Right lobe of liver (tissue), 6 donors: ENCODE data around the gene GHR. TPM values are rescaled to one million over a fixed set of nuclear protein-coding genes. Genes with fewer than 3 reads are reported as not detected.

Experiments used
- ATAC-seq, 4 donors: fragments of 200-7000 bp; cut with Tn5 transposase; one replicate each; pipeline ENCODE4 v1.9.1; 2020; ENCODE audit warnings: mild to moderate bottlenecking in 4 of 4, moderate library complexity in 4 of 4
- DNase-seq, 3 donors: peaks; one replicate each; pipeline ENCODE4 v3.0.0-alpha.2; 2020
- H3K27ac ChIP-seq, 3 donors: fragments of 200-600 bp; one replicate each; pipeline ENCODE4 v1.8.0; 2022
- H3K27me3 ChIP-seq, 2 donors: fragments of 200-600 bp; one replicate each; pipeline ENCODE4 v1.8.0; 2022
- H3K36me3 ChIP-seq, 4 donors: fragments of 200-600 bp; sonication (generic) in 1 of 4; one replicate each; pipeline versions ENCODE4 v1.5.1 to v1.8.0; 2017 to 2022; ENCODE audit warnings: control low read depth in 1 of 4
- H3K4me1 ChIP-seq, 4 donors: fragments of 200-600 bp; sonication (generic) in 1 of 4; one replicate each; pipeline versions ENCODE4 v1.5.1 to v1.8.0; 2017 to 2022; ENCODE audit warnings: control low read depth in 1 of 4
- H3K4me3 ChIP-seq, 3 donors: fragments of 200-600 bp; one replicate each; pipeline ENCODE4 v1.8.0; 2022
- H3K9me3 ChIP-seq, 4 donors: fragments of 200-600 bp; sonication (generic) in 1 of 4; one replicate each; pipeline versions ENCODE4 v1.5.1 to v1.8.0; 2017 to 2022; ENCODE audit warnings: control low read depth in 1 of 4
- CTCF ChIP-seq, 4 donors: fragments of 200-600 bp in 3 of 4; fragments of 450-650 bp in 1 of 4; IDR thresholded peaks; one replicate each; pipeline versions ENCODE4 v1.5.1 to v1.8.0; 2016 to 2022; ENCODE audit warnings: antibody characterized with exemption in 4 of 4, mild to moderate bottlenecking in 2 of 4
- POLR2A ChIP-seq: fragments of 450-650 bp; IDR thresholded peaks from one replicate; pipeline ENCODE4 v1.6.1; 2017; ENCODE audit warnings: antibody characterized with exemption, mild to moderate bottlenecking
- whole genome bisulfite sequencing: methylation state at CpG from one replicate; pipeline ENCODE4 v1.1.6; 2018; ENCODE audit warnings: low coverage, low lambda C conversion rate; ENCODE audit not compliant: insufficient coverage; ENCODE audit errors: missing lambda C conversion rate; 5-methylcytosine and 5-hydroxymethylcytosine counted together
- intact Hi-C, 2 donors: fragments of 100-400 bp; cut with DNase I; formaldehyde crosslinking; loops; one replicate each; pipeline versions ENCODE4 v1.11.2 to v1.14.1; 2022
- total RNA-seq, 6 experiments: library from RNA; depleted of rRNA in 2 of 6; stranded (reverse); fragments of >200 nt in 2 of 6; fragmentation: NEBNext Ultra II Directional in 3 of 6; extraction: Animal tissue kit (Norgen Biotek cat#: 25700) in 3 of 6; gene quantifications; one replicate each; pipeline versions ENCODE4 v1.1.0 to v1.2.4, GENCODE V29; 2016 to 2023
- donor health status: DM: no; HTN: yes; CAD: no.
- donor health status: DM: no; HTN: no; CAD: no.
- donor health status: DM: no; HTN: no; CAD: no.
- donor health status: DM: no; HTN: yes; CAD: no.
- donor health status: DM: no; HTN: yes; CAD: no.

GHR gene
- total RNA-seq, 6 experiments from 2014 or later, result 25.9 to 90.7 (median 71.9) TPM

GRCh38 chr5:42600441-42600840, 177.2 kb downstream of the GHR start:
- intact Hi-C loops, result no loop called here
- TF ChIP-seq CTCF (IDR thresholded peaks at IDR 0.05), result no peak
- no peak for TF ChIP-seq POLR2A
- no peaks in the 10 kb centered on the region for H3K36me3 ChIP-seq
- ATAC-seq (no peak), DNase-seq (no peak)
- no peaks in the 10 kb centered on the region for H3K27me3 ChIP-seq
- H3K4me3 ChIP-seq, result no peak overlapping the region
- peak overlapping the region in 1 of 3 donors; percentile 80 for H3K27ac ChIP-seq
- peaks cover 0 to 53% (median 13%) of the 10 kb centered on the region in 4 donors for H3K4me1 ChIP-seq
- no peaks in the 10 kb centered on the region for H3K9me3 ChIP-seq
- 87% methylated on average over 1 of the region's 1 CpG for WGBS

GRCh38 chr5:42604171-42604711, 181.0 kb downstream of the GHR start:
- no peaks in the 10 kb centered on the region for H3K36me3 ChIP-seq
- H3K4me1 ChIP-seq, result peaks cover 0 to 36% (median 10%) of the 10 kb centered on the region in 4 donors
- H3K27me3 ChIP-seq, result no peaks in the 10 kb centered on the region
- DNase-seq, result no peak
- intact Hi-C loops, result no loop called here
- no peaks in the 10 kb centered on the region for H3K9me3 ChIP-seq
- H3K27ac ChIP-seq, result peak overlapping the region in 1 of 3 donors; percentile 82
- no peak overlapping the region for H3K4me3 ChIP-seq
- no peak for ATAC-seq
- no peak for TF ChIP-seq POLR2A
- no peak for TF ChIP-seq CTCF (IDR thresholded peaks at IDR 0.05)

- Histone ChIP-seq H3K4me1 (peaks cover 0 to 36% (median 10%) of the 10 kb centered on the region in 4 donors), H3K36me3 (no peaks in the 10 kb centered on the region), H3K9me3 (no peaks in the 10 kb centered on the region), H3K27me3 (no peaks in the 10 kb centered on the region), H3K4me3 (peak overlapping the region in 1 of 3 donors; percentile 1), H3K27ac (peak overlapping the region in 2 of 3 donors; percentile 76 to 82)
- ATAC-seq (peak; percentile 78 to 88 (median 82)), DNase-seq (peak in 1 of 3 donors; percentile 61)
- 41% methylated on average over 2 of the region's 2 CpGs for WGBS
- intact Hi-C loops, result no loop called here
- TF ChIP-seq POLR2A (no peak), CTCF (IDR thresholded peaks at IDR 0.05) (no peak)
These were observed 182.3 kb downstream of the GHR start for GRCh38 chr5:42605490-42605889.

GRCh38 chr5:42606464-42606869, 183.2 kb downstream of the GHR start:
- no peaks in the 10 kb centered on the region for H3K36me3 ChIP-seq
- peak overlapping the region in 2 of 3 donors; percentile 76 to 82 for H3K27ac ChIP-seq
- peak; percentile 76 to 88 (median 84) for ATAC-seq
- WGBS, result 31% methylated on average over 4 of the region's 4 CpGs
- TF ChIP-seq CTCF (IDR thresholded peaks at IDR 0.05), result no peak
- TF ChIP-seq POLR2A, result no peak
- intact Hi-C loops, result no loop called here
- H3K9me3 ChIP-seq, result no peaks in the 10 kb centered on the region
- H3K27me3 ChIP-seq, result no peaks in the 10 kb centered on the region
- DNase-seq, result peak in 2 of 3 donors; percentile 57 to 85
- no peak overlapping the region for H3K4me3 ChIP-seq
- peaks cover 0 to 44% (median 10%) of the 10 kb centered on the region in 4 donors for H3K4me1 ChIP-seq
